Loucy (cell line): ENCODE measurements around the gene IL3RA.
"Not testable (repeated sequence)": the region's sequence is repeated elsewhere in the genome, so short reads cannot be mapped to it uniquely, and the experiment has no call there.

Source experiments
- CTCF ChIP-seq: fragments of 200-600 bp; sonication (generic); conservative IDR thresholded peaks from 2 replicates; pipeline ENCODE4 v1.5.1; 2014; ENCODE audit warnings: mild to moderate bottlenecking, antibody characterized with exemption, low read length
- EZH2phosphoT487 ChIP-seq: fragments of 200-600 bp; IDR thresholded peaks from 2 replicates; pipeline ENCODE4 v1.6.1; 2018; ENCODE audit warnings: antibody characterized with exemption, mild to moderate bottlenecking, moderate library complexity, borderline replicate concordance

DNA sequence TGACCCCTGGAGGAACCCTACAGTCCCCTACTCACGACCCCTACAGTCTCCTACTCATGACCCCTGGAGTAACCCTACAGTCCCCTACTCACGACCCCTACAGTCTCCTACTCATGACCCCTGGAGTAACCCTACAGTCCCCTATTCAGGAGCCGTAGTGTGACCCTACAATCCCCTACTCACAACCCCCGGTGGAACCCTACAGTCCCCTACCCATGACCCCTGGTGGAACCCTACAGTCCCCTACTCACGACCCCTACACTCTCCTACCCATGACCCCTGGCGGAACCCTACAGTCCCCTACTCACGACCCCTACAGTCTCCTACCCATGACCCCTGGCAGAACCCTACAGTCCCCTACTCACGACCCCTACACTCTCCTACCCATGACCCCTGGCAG lies 39.0 kb upstream of the IL3RA start:
- not testable (repeated sequence) for TF ChIP-seq CTCF, EZH2phosphoT487
